ENCODE data around the gene PCBP3.

The PCBP3 gene

DNA sequence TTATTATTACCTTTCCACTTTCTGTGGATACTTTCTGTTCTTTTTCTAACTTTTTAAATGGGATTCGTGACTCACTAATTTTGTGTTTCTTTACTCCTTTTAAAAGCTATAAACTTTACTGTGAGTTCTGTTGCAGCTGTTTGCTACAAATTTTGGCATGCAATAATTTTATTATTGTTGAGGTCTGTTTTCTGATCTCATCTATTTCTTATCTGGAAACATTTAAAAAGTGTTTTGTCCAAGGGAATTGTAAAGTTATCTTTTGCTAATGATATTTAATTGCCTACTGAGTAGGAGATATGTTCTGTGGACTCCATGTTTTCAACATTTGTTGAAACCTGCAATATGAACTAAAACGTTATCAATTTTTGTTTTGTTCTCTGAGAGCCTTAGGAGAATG, 199.9 kb downstream of the PCBP3 start:
- no peak overlapping the region for H3K4me3 ChIP-seq (ENCODE audit: low read depth, low read length)
- no CpG with 5 or more reads among the region's 2 CpGs for WGBS (ENCODE audit: extremely low coverage, insufficient coverage, insufficient read length)

DNA sequence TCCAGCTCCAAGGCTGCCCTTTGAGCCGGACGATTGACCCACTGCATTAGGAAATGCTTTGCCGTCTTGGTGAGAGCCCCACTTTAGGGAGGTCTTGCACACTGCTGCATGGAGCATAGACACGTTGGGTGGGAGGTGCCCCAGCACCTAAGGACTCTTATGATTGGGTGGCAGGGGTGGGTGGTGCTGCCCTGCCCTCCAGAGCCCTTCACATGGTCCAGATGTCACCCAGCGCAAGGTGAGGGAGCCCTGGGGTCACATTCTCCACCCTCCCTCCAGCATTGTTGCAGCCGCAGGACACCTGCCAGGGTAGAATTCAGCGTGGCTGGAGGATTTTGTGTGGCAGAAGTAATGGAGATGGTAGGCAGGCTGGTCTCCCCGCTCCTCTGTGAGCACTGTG, 200.7 kb downstream of the PCBP3 start:
- H3K23ac ChIP-seq (ENCODE audit: low read length) = no peak overlapping the region
- no peak overlapping the region for H4K12ac ChIP-seq (ENCODE audit: low read depth, low read length)
- H2BK12ac ChIP-seq (ENCODE audit: low read length) = no peak overlapping the region
- H3K4me3 ChIP-seq (ENCODE audit: low read depth, low read length) = no peak overlapping the region
- H3K4me1 ChIP-seq (ENCODE audit: control insufficient read depth in 1 of 2, insufficient read depth in 2 of 2, low read length in 2 of 2) = no peaks in the 10 kb centered on the region
- H4K8ac ChIP-seq (ENCODE audit: low read depth, low read length) = no peak overlapping the region
- H3K27me3 ChIP-seq (ENCODE audit: insufficient read depth, low read length) = no peaks in the 10 kb centered on the region
- H2AFZ ChIP-seq (ENCODE audit: insufficient read depth, low read length, poor library complexity) = no peak overlapping the region
- no peaks in the 10 kb centered on the region for H3K79me1 ChIP-seq (ENCODE audit: low read length)
- no peaks in the 10 kb centered on the region for H3K36me3 ChIP-seq (ENCODE audit: control insufficient read depth in 1 of 2, insufficient read depth in 2 of 2, low read length in 2 of 2)
- no peak overlapping the region for H2AK5ac ChIP-seq (ENCODE audit: low read length)
- H3K14ac ChIP-seq (ENCODE audit: low read length) = no peak overlapping the region
- WGBS (ENCODE audit: extremely low coverage, insufficient coverage, insufficient read length) = no CpG with 5 or more reads among the region's 8 CpGs
- H2BK120ac ChIP-seq (ENCODE audit: insufficient read depth, low read length, poor library complexity) = no peak overlapping the region
- no peak overlapping the region for H4K91ac ChIP-seq (ENCODE audit: low read depth, low read length)
- no peak overlapping the region for H3K18ac ChIP-seq (ENCODE audit: low read length)
- no peak overlapping the region for H3K9ac ChIP-seq (ENCODE audit: low read length)
- H3K9me3 ChIP-seq (ENCODE audit: insufficient read depth, low read depth, low read length) = peaks cover 2% of the 10 kb centered on the region
- H3K79me2 ChIP-seq (ENCODE audit: control insufficient read depth, insufficient read depth, low read length, poor library complexity) = no peaks in the 10 kb centered on the region
- H3K4ac ChIP-seq (ENCODE audit: low read depth, low read length) = no peak overlapping the region
- no peak overlapping the region for H2BK5ac ChIP-seq (ENCODE audit: low read depth, low read length, poor library complexity)
- no peak for DNase-seq
- no peak overlapping the region for H3K4me2 ChIP-seq (ENCODE audit: low read length)
- no peak overlapping the region for H3K27ac ChIP-seq (ENCODE audit: low read depth, low read length)

More for the DNA sequence above, 199.9 kb downstream of the PCBP3 start:
- H3K9me3 ChIP-seq (ENCODE audit: insufficient read depth, low read depth, low read length) = peaks cover 2% of the 10 kb centered on the region
- H3K36me3 ChIP-seq (ENCODE audit: control insufficient read depth in 1 of 2, insufficient read depth in 2 of 2, low read length in 2 of 2) = no peaks in the 10 kb centered on the region
- H3K27ac ChIP-seq (ENCODE audit: low read depth, low read length) = no peak overlapping the region
- H3K9ac ChIP-seq (ENCODE audit: low read length) = no peak overlapping the region
- H2BK120ac ChIP-seq (ENCODE audit: insufficient read depth, low read length, poor library complexity) = no peak overlapping the region
- H3K14ac ChIP-seq (ENCODE audit: low read length) = no peak overlapping the region
- no peak overlapping the region for H2BK5ac ChIP-seq (ENCODE audit: low read depth, low read length, poor library complexity)
- H3K18ac ChIP-seq (ENCODE audit: low read length) = no peak overlapping the region
- no peaks in the 10 kb centered on the region for H3K79me2 ChIP-seq (ENCODE audit: control insufficient read depth, insufficient read depth, low read length, poor library complexity)
- no peak overlapping the region for H3K4ac ChIP-seq (ENCODE audit: low read depth, low read length)
- H3K23ac ChIP-seq (ENCODE audit: low read length) = no peak overlapping the region
- no peaks in the 10 kb centered on the region for H3K27me3 ChIP-seq (ENCODE audit: insufficient read depth, low read length)
- no peak overlapping the region for H4K8ac ChIP-seq (ENCODE audit: low read depth, low read length)
- no peak overlapping the region for H4K12ac ChIP-seq (ENCODE audit: low read depth, low read length)
- H3K79me1 ChIP-seq (ENCODE audit: low read length) = no peaks in the 10 kb centered on the region
- H4K91ac ChIP-seq (ENCODE audit: low read depth, low read length) = no peak overlapping the region
- no peak overlapping the region for H2AFZ ChIP-seq (ENCODE audit: insufficient read depth, low read length, poor library complexity)
- DNase-seq = no peak
- H2AK5ac ChIP-seq (ENCODE audit: low read length) = no peak overlapping the region
- no peaks in the 10 kb centered on the region for H3K4me1 ChIP-seq (ENCODE audit: control insufficient read depth in 1 of 2, insufficient read depth in 2 of 2, low read length in 2 of 2)
- H2BK12ac ChIP-seq (ENCODE audit: low read length) = no peak overlapping the region
- no peak overlapping the region for H3K4me2 ChIP-seq (ENCODE audit: low read length)

DNA sequence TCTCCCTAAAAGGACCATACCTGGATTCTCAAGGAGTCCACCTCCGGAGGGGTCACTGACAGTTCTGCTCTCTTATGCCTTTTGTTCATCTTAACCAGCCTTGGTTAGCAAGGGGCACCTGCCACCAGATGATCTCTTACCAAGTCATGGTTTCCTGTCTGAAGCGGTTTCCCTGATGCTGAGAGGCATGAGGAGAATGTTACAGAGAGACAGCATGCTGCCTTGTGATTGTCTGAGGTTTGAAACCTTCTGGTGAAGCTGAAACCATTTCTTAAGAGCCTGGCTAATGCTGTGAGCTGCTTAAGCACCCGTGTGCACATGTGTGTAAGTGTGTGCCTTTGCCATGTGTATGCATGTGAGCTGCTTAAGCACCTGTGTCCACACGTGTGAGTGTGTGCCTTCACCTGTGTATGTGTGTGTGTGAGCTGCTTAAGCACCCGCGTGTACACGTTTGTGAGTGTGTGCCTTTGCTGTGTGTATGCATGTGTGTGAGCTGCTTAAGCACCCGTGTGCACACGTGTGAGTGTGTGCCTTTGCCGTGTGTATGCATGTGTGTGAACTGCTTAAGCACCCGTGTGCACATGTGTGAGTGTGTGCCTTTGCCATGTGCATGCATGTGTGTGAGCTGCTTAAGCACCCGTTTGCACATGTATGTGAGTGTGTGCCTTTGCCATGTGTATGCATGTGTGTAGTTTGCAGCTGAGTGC, 201.7 kb downstream of the PCBP3 start:
- H3K4me3 ChIP-seq (ENCODE audit: low read depth, low read length) = no peak overlapping the region
- no CpG with 5 or more reads among the region's 12 CpGs for WGBS (ENCODE audit: extremely low coverage, insufficient coverage, insufficient read length)
- no peaks in the 10 kb centered on the region for H3K79me1 ChIP-seq (ENCODE audit: low read length)
- no peak overlapping the region for H3K27ac ChIP-seq (ENCODE audit: low read depth, low read length)
- no peak overlapping the region for H3K23ac ChIP-seq (ENCODE audit: low read length)
- H3K14ac ChIP-seq (ENCODE audit: low read length) = no peak overlapping the region
- no peaks in the 10 kb centered on the region for H3K36me3 ChIP-seq (ENCODE audit: control insufficient read depth in 1 of 2, insufficient read depth in 2 of 2, low read length in 2 of 2)
- H4K91ac ChIP-seq (ENCODE audit: low read depth, low read length) = no peak overlapping the region
- no peaks in the 10 kb centered on the region for H3K79me2 ChIP-seq (ENCODE audit: control insufficient read depth, insufficient read depth, low read length, poor library complexity)
- no peak overlapping the region for H4K8ac ChIP-seq (ENCODE audit: low read depth, low read length)
- no peak overlapping the region for H2AK5ac ChIP-seq (ENCODE audit: low read length)
- H3K18ac ChIP-seq (ENCODE audit: low read length) = no peak overlapping the region
- no peak overlapping the region for H2BK120ac ChIP-seq (ENCODE audit: insufficient read depth, low read length, poor library complexity)
- H3K9ac ChIP-seq (ENCODE audit: low read length) = no peak overlapping the region
- no peak overlapping the region for H2AFZ ChIP-seq (ENCODE audit: insufficient read depth, low read length, poor library complexity)
- no peaks in the 10 kb centered on the region for H3K4me1 ChIP-seq (ENCODE audit: control insufficient read depth in 1 of 2, insufficient read depth in 2 of 2, low read length in 2 of 2)
- H2BK12ac ChIP-seq (ENCODE audit: low read length) = no peak overlapping the region
- H3K4ac ChIP-seq (ENCODE audit: low read depth, low read length) = no peak overlapping the region
- no peak overlapping the region for H2BK5ac ChIP-seq (ENCODE audit: low read depth, low read length, poor library complexity)
- no peak overlapping the region for H3K4me2 ChIP-seq (ENCODE audit: low read length)
- no peaks in the 10 kb centered on the region for H3K27me3 ChIP-seq (ENCODE audit: insufficient read depth, low read length)
- H4K12ac ChIP-seq (ENCODE audit: low read depth, low read length) = no peak overlapping the region
- peaks cover 2% of the 10 kb centered on the region for H3K9me3 ChIP-seq (ENCODE audit: insufficient read depth, low read depth, low read length)
- DNase-seq = no peak

DNA sequence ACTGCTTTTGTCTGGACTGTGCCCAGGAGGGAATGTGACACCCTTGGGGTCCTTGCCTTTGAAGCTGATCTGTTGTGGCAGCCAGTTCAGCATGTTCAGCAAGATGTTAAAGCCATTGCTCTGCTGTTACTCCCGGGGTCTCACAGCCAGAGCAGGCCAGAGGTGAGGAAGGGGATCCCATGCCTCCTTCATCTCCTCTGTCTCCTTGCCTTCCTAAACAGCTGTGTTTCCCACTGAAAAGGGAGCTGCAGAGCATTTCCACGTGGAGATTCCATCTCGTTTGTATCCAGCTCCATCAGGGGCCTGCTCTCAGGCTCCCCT, 202.2 kb downstream of the PCBP3 start:
- Histone ChIP-seq H3K14ac (ENCODE audit: low read length) (no peak overlapping the region), H4K12ac (ENCODE audit: low read depth, low read length) (no peak overlapping the region), H4K8ac (ENCODE audit: low read depth, low read length) (no peak overlapping the region), H3K4me1 (ENCODE audit: control insufficient read depth in 1 of 2, insufficient read depth in 2 of 2, low read length in 2 of 2) (no peaks in the 10 kb centered on the region), H4K91ac (ENCODE audit: low read depth, low read length) (no peak overlapping the region), H2AFZ (ENCODE audit: insufficient read depth, low read length, poor library complexity) (no peak overlapping the region), H3K4me2 (ENCODE audit: low read length) (no peak overlapping the region), H3K79me1 (ENCODE audit: low read length) (no peaks in the 10 kb centered on the region), H3K27ac (ENCODE audit: low read depth, low read length) (no peak overlapping the region), H3K18ac (ENCODE audit: low read length) (no peak overlapping the region), H3K9me3 (ENCODE audit: insufficient read depth, low read depth, low read length) (no peaks in the 10 kb centered on the region), H2BK12ac (ENCODE audit: low read length) (no peak overlapping the region), H3K79me2 (ENCODE audit: control insufficient read depth, insufficient read depth, low read length, poor library complexity) (no peaks in the 10 kb centered on the region), H3K36me3 (ENCODE audit: control insufficient read depth in 1 of 2, insufficient read depth in 2 of 2, low read length in 2 of 2) (no peaks in the 10 kb centered on the region), H3K4me3 (ENCODE audit: low read depth, low read length) (no peak overlapping the region), H3K4ac (ENCODE audit: low read depth, low read length) (no peak overlapping the region), H3K9ac (ENCODE audit: low read length) (no peak overlapping the region), H2BK5ac (ENCODE audit: low read depth, low read length, poor library complexity) (no peak overlapping the region), H3K23ac (ENCODE audit: low read length) (no peak overlapping the region), H3K27me3 (ENCODE audit: insufficient read depth, low read length) (no peaks in the 10 kb centered on the region), H2AK5ac (ENCODE audit: low read length) (no peak overlapping the region), H2BK120ac (ENCODE audit: insufficient read depth, low read length, poor library complexity) (no peak overlapping the region)
- no CpG with 5 or more reads among the region's 3 CpGs for WGBS (ENCODE audit: extremely low coverage, insufficient coverage, insufficient read length)
- no peak for DNase-seq
